Activated CD4-positive, alpha-beta T cell treated with anti-CD3 and anti-CD28 coated beads, Interleukin-2, amount 50 U/mL, for 48 hours (primary cell): ENCODE results near the gene OCLN.
"Not testable (repeated sequence)": the region's sequence is repeated elsewhere in the genome, so short reads cannot be mapped to it uniquely, and the experiment has no call there.

Source experiments
- DNase-seq, 2 experiments: peaks; one replicate each; pipeline ENCODE4 v3.0.0-alpha.2; 2020

OCLN gene

DNA sequence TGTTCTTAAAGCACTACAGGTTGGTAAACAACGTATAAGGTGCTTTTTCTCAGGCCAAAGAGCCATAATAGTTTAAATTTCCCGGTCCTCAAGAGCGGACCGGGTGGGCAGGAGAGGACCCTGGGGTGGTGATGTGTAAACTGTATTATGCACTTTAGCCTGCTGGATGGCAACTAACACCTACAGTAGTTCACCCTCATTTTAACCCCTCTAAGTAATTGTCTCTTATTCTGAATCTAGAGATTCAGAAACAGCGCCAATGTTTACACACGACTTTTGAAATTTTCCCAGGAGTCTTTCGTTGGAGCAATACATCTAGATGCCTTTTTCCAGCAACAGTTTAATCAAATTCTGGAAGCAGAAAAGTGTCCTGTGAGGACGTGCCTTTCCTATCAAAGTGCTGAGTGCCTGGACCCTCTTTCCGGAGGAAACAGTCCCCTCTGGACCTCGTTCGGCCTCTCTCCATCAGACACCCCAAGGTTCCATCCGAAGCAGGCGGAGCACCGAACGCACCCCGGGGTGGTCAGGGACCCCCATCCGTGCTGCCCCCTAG, 676 bp upstream of the OCLN start:
- DNase-seq = no peak

DNA sequence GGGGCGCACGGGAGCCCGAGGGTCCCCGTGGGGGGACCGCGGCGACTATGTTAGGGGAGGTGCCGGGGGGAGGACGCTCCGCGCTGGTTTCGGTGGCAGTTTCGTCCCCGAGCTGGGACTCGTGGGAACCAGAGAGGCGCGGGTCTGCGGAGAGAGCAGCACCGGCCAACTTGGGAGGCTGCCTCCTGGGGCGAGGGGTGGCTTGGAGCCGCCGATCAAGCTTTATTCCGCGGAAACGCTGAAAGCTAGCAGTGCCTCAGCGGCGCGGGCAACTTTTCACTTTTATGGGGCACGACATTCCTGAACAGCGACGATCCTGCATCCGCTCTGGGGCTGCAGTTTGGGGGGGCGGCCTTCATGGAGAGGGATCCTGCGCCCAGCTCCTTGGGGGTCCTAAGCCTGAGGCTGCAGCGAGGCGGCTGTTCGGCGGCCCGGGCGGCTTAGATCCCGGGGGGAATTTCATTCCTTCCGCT, 369 bp downstream of the OCLN start:
- DNase-seq = peak; percentile 10 to 17

- peak; percentile 19 to 29 for DNase-seq
Observed at GRCh38 chr5:69493396-69494133, 975 bp downstream of the OCLN start.

- DNase-seq = no peak
Observed at GRCh38 chr5:69494452-69494851, 1.9 kb downstream of the OCLN start.

- DNase-seq = no peak
Observed at GRCh38 chr5:69497006-69497520, 4.5 kb downstream of the OCLN start.

GRCh38 chr5:69498384-69498783, 5.8 kb downstream of the OCLN start:
- no peak for DNase-seq

- no peak for DNase-seq
Observed at GRCh38 chr5:69502367-69502766, 9.8 kb downstream of the OCLN start.

DNA sequence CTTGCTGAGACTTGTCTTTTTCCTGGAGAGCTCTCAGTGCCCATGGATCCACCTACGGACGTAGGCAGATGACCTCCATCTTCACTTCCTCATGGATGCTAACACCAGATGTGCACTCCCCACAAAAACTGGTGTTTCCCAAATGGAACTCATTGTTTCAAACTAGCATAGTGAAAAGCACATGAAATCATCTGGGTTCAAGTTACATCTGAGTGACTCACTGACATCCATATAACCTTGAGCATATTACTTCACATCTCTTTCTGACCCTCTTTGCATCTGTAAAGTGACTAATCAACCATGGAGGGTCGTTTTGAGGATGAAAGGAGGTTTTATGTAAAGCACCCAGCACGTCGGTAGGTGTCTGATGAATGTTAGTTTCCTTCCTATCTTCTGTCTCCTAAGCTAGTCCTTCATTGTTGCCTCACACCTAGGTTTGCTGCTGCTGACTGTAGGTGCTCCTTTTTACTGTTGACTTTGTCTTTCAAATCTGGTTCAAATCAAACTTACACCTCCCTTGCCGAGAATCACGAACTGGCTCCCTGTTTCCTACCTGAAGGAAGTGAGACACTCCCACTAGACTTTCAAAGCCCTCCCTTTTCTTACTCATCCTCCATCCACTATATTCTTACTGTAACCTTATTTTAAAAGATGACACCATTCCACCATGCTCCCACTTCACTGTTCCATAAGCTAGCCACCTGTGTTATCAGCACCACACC, 10.3 kb downstream of the OCLN start:
- no peak for DNase-seq

DNA sequence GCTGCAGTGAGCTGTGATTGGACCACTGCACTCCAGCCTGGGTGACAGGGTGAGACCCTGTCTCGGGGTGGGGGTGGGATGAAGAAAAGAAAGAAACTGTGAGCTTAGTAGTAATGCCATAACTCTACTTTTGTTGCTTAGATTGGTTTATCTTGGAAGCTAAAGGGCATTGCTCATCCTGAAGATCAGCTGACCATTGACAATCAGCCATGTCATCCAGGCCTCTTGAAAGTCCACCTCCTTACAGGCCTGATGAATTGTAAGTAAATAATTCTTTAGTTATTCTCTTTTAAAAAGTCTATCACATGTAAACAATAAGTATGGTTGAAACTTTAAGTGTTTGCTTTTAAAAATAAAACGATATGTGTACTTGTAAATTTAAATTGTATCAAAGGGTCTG, 11.4 kb downstream of the OCLN start:
- DNase-seq = no peak

GRCh38 chr5:69505306-69505705, 12.7 kb downstream of the OCLN start:
- DNase-seq = no peak

DNA sequence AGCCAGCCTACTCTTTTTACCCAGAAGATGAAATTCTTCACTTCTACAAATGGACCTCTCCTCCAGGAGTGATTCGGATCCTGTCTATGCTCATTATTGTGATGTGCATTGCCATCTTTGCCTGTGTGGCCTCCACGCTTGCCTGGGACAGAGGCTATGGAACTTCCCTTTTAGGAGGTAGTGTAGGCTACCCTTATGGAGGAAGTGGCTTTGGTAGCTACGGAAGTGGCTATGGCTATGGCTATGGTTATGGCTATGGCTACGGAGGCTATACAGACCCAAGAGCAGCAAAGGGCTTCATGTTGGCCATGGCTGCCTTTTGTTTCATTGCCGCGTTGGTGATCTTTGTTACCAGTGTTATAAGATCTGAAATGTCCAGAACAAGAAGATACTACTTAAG, 16.6 kb downstream of the OCLN start:
- DNase-seq = no peak

- no peak for DNase-seq
Observed at GRCh38 chr5:69510694-69511093, 18.1 kb downstream of the OCLN start.

- no peak for DNase-seq
Observed at GRCh38 chr5:69512740-69513260, 20.2 kb downstream of the OCLN start.

DNA sequence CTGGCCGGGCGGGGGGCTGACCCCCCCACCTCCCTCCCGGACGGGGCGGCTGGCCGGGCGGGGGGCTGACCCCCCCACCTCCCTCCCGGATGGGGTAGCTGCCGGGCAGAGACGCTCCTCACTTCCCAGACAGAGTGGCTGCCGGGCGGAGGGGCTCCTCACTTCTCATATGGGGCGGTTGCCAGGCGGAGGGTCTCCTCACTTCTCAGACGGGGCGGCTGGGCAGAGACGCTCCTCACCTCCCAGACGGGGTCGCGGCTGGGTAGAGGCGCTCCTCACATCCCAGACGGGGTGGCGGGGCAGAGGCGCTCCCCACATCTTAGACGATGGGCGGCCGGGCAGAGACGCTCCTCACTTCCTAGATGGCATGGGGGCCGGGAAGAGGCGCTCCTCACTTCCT, 23.0 kb downstream of the OCLN start:
- DNase-seq = not testable (repeated sequence)

- DNase-seq = no peak
Observed at GRCh38 chr5:69516769-69517168, 24.2 kb downstream of the OCLN start.

DNA sequence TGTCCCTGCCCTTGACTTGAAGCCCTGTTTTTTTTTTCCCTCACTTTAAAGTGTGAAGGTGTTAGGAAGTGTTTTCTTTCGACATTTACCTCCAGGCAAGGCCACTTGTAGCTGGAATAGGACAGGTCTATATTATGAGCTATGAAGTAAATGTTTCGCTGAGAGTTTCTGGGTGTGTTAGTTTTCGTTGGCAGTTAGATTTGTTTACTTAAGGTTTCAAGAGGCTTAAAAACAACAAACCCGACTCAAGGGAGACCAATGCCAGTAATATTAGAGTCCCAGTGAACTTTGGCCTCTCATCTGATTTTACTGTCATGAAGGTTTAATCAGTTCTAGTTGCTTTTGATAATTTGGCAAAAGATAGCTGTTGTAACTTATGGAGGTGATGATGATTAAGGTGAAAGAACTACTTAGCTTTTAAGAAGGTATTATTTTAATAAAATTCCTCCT, 25.2 kb downstream of the OCLN start:
- DNase-seq = no peak

DNA sequence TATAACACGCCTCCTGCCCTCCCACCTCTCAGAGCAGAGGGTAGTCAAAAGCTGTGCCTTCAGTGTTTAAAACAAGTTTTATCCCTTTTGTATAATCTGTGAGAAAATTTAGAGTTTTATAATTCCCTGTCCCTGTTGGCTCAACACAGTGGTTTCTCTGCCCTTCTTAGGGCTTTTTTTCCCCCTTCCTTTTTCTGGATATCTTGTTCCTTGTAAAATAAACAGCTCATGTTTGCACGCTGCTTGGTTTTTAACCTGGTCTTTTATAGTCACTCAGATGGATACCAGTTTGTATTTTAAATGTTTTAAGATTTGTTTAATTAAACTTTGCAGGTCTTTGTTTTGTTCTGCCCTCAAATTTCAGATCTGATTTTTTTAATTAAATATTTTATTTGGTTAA, 26.7 kb downstream of the OCLN start:
- no peak for DNase-seq

- no peak for DNase-seq
Observed at GRCh38 chr5:69522035-69522434, 29.4 kb downstream of the OCLN start.

- DNase-seq = no peak
Observed at GRCh38 chr5:69525490-69525889, 32.9 kb downstream of the OCLN start.

GRCh38 chr5:69526660-69527059, 34.1 kb downstream of the OCLN start:
- no peak for DNase-seq

- no peak for DNase-seq
Observed at GRCh38 chr5:69527128-69527770, 34.7 kb downstream of the OCLN start.

DNA sequence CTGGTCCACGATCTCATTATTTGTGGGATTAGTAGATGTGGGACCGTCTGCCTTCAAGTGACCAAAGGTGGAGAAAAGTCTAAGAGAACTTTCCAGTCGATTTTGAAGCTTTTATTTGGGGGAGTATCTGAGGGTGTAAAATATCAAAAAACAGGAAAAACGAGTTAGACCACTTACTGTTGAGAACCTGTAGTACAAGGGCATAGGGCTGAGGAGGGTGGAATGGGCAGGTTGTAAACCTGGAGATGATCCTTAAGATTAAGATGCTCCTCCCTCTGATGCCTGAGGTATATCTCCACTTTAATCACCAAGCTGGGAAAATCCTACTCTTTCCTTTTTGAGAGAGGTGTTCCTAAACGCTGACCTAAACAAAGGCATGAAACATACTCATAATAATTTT, 35.4 kb downstream of the OCLN start:
- DNase-seq = no peak

GRCh38 chr5:69528609-69529008, 36.0 kb downstream of the OCLN start:
- no peak for DNase-seq
